Activated CD8-positive, alpha-beta memory T cell treated with anti-CD3 and anti-CD28 coated beads, Interleukin-2, amount 50 U/mL, for 48 hours (primary cell): ENCODE measurements around the gene RPLP1.

Source experiments
- DNase-seq: peaks from one replicate; pipeline ENCODE4 v3.0.0-alpha.2; 2020

Gene RPLP1

GRCh38 chr15:69499521-69500211 lies 47.0 kb downstream of the RPLP1 start:
- DNase-seq, result no peak

- no peak for DNase-seq
Measured at GRCh38 chr15:69500339-69500738, 47.7 kb downstream of the RPLP1 start.

- DNase-seq, result no peak
Measured at GRCh38 chr15:69501456-69501855, 48.8 kb downstream of the RPLP1 start.

- DNase-seq, result no peak
Measured at GRCh38 chr15:69502470-69503045, 49.9 kb downstream of the RPLP1 start.

DNA sequence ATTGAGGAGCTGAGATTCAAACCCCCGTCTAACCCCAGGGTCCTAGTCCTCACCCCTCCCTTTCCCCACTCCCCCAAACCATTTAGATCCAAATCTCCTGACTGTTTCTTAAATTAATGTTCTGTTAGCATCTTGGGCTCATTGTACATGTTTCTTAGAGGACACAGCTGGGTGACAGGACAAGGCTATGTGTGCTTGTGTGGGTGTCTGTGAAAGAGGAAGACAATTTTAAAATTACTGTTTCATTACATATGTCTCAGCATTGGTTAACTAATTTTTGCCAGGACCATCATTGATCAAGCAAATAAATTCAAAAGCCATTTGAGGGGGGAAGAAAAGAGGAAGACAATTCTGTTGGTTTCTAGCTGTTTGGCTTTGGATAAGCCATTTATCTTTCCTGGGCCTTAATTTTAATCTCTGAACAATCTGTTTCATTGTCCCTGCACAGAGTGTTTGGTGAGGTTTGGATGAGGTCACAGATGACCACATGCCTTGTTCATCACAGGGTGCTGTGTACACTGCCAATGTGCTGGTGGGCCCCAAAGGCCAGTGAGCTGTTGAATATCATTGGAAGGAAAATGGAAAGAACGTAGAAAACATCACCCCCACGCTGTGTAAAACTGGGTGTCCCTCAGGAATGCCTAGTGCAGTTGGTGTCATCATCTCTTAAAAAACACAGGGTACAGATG lies 51.9 kb downstream of the RPLP1 start:
- DNase-seq, result no peak
